Fibroblast of the aortic adventitia (primary cell): Measurements from ENCODE around the gene ALOX15B. TPM values are rescaled to one million over a fixed set of nuclear protein-coding genes. Genes with fewer than 3 reads are reported as not detected.

Experiments
- DNase-seq: peaks from one replicate; pipeline ENCODE4 v3.0.0-alpha.2; 2010; ENCODE audit warnings: low read depth
- H3K4me3 ChIP-seq: 2 replicates; pipeline ENCODE4 v1.5.1; 2011; ENCODE audit warnings: low read depth, mild to moderate bottlenecking, control low read depth, low read length, moderate library complexity
- CTCF ChIP-seq: IDR thresholded peaks from 2 replicates; pipeline ENCODE4 v1.5.1; 2011; ENCODE audit warnings: mild to moderate bottlenecking, low read length, control low read depth, inconsistent platforms; ENCODE audit not compliant: insufficient read depth
- total RNA-seq: library from RNA; depleted of rRNA; stranded (reverse); fragments of >200 nt; gene quantifications from 2 replicates; pipeline ENCODE4 v1.2.3, GENCODE V29; 2012; ENCODE audit warnings: low replicate concordance

ALOX15B gene
- total RNA-seq, 1 donor = not detected

- TF ChIP-seq CTCF = no peak
- DNase-seq = no peak
These were observed 13.0 kb downstream of the ALOX15B start for GRCh38 chr17:8051831-8052230.

GRCh38 chr17:8052256-8053252, 13.7 kb downstream of the ALOX15B start:
- no peak for TF ChIP-seq CTCF
- no peak overlapping the region for H3K4me3 ChIP-seq
- no peak for DNase-seq

More at GRCh38 chr17:8051831-8052230, 13.0 kb downstream of the ALOX15B start:
- H3K4me3 ChIP-seq = no peak overlapping the region

- no peak for TF ChIP-seq CTCF
- H3K4me3 ChIP-seq = no peak overlapping the region
- DNase-seq = no peak
These were observed 14.7 kb downstream of the ALOX15B start for GRCh38 chr17:8053600-8053999.

- TF ChIP-seq CTCF = no peak
- no peak for DNase-seq
- no peak overlapping the region for H3K4me3 ChIP-seq
These were observed 17.0 kb downstream of the ALOX15B start for GRCh38 chr17:8055851-8056231.

GRCh38 chr17:8056232-8056975, 17.5 kb downstream of the ALOX15B start:
- TF ChIP-seq CTCF = no peak
- DNase-seq = peak; percentile 75
- no peak overlapping the region for H3K4me3 ChIP-seq

GRCh38 chr17:8056976-8057625, 18.2 kb downstream of the ALOX15B start:
- no peak overlapping the region for H3K4me3 ChIP-seq
- TF ChIP-seq CTCF = no peak
- no peak for DNase-seq
